Daoy (cell line): ENCODE results near the gene HCRTR2. TPM values are rescaled to one million over a fixed set of nuclear protein-coding genes. Genes with fewer than 3 reads are reported as not detected.
"Not testable (repeated sequence)": the region's sequence is repeated elsewhere in the genome, so short reads cannot be mapped to it uniquely, and the experiment has no call there.

Experiments used
- DNase-seq: peaks from one replicate; pipeline ENCODE4 v3.0.0-alpha.2; 2015; ENCODE audit warnings: low read depth
- total RNA-seq: library from RNA; depleted of rRNA; stranded (reverse); fragments of >200 nt; shearing (Covaris generic); gene quantifications from 2 replicates; pipeline ENCODE4 v1.2.3, GENCODE V29; 2014; rRNA removed

HCRTR2 gene
- not detected in 2 replicates for total RNA-seq

DNA sequence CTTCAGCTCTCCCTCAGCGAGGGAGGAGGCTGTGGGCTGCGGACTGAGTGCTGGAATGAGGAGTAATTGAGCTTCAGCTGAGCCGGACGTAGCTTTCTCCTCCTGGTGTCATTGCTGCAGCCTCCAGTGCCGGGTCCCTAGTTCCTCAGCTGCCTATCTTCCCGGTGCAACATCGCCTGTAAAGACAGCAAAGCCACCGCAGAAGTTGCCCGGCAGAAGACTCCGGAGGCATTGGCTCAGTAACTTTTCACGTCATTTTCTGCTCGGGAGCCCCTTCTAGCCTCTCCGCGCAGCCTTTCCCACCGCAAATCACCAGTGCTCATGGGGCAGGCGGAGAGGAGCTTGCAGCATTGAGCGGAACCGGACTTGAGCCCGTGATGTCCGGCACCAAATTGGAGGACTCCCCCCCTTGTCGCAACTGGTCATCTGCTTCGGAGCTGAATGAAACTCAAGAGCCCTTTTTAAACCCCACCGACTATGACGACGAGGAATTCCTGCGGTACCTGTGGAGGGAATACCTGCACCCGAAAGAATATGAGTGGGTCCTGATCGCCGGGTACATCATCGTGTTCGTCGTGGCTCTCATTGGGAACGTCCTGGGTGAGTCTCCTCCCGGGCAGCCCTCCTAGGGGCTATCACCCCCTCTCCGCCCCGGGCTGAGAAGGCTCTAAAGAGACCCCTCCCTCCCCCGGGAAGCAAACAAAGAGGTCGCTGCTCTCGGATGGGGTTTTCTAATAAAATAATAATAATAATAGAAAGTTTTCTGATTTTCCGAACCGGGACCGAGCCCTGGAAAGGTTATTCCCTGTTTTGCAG, at the start of gene HCRTR2:
Gene HCRTR2 (plus strand): TSS at position 305 of the 816 bp plus-strand sequence. CDS start 73 bp downstream, at position 378.
- no peak for DNase-seq

DNA sequence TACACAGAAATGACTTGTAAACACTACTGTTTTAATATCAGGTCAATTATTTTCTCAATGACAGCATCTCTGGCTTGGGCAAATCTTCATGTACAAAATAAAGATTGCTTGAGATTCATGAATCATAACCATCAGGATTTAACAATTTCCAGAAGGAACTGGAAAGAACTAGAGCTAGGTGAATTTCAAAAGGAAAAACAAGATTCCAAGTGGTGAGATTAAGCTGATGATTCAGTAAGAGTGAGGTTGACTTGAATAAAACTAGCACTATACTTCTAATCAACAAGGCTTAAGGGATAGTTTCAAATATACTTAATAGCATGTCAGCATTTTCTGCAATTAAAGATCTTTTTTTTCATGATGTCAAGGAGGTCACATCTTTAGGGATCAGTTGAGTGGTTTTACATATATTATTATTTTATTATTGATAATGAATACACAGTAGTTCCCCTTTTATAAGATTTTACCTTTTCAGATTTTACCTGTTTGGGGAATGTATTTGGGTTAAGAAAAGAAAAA, 43.5 kb upstream of the HCRTR2 start:
- no peak for DNase-seq

DNA sequence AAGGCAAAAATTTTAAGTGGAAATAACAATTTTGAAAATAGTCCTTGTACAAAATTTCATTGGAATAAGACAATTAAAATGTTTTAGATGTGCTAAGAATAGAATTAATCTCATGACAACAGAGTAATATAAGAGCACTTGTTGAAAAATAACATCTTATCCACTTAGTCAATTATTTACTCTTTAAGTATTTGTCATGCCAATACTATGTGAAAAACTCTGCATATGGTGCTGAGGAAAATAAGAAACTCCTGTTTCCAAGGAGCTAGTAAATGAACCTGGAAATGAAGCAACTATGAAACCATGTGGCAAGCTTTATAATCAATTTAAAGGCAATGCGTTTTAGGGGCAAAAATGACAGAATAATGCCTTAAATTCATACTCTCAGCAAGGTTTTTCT, 42.7 kb upstream of the HCRTR2 start:
- DNase-seq: no peak

DNA sequence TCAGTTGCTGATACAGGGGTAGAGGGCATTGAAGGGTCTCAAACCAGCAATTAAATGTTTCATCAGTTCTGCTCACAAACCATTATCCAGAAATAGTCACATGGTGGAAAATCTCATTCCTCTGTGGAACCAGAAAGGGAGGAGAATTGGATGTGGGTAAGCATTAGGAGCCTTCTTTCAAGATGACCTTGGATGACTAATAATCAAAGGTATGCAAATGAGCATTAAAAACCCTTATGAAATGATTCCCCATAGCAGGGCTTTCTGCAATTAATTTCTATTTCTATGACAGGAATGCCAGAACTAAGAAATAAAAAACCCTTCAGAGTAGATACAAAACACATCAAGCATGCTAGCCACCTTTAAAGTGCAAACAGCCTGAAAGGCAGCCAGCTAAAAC, 37.4 kb upstream of the HCRTR2 start:
- no peak for DNase-seq

DNA sequence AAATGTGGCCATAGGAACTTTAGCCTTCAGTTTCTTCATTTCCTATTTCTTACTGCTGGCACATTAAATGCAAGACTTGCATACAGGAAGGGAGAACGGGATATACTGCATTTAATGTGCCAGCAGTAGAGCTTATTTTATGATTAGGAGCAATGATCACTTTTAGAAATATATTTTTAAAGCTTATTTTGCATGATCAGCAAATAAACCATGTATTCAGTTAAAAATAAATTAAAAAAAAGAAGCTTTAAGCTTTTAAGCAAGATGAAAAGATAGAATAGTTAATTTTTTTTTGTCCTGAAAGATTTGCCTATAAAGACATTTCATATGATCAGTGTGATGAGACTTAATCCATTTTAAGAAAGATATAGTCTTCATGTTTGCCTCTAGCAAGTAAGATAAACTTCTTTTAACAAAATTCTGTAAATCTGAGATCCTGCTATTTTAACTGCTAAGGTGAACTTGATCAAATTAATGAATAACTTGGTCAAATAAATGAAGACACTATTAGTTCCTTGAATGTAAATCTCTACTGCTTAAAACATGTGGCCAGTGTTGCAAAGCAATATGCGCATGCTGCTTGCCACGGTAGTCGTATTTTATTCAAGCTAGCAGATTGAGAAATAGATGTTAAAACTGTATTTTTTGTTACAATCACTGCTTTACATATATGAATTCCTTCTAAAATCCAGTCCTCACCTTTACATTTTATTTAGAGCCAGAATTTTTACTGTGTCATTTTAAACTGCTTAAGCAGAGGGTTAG, 36.2 kb upstream of the HCRTR2 start:
- DNase-seq: no peak

DNA sequence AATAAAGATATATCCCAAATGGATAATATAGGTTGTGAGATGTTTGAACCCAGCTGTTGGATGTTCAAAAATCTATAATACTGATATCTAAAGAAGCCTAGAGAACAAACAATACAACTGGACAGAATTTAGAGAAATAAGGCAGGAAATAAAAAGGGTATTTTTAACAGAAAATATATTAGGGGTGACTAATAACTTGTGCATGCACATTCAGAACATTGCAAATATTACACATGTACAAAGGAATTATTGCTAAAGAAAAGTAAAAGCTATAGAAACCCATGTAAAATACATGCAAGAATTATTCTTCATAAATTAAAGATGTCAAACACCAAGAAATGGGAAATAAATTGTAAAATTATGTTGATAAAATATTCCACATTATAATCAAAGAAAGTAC, 32.7 kb upstream of the HCRTR2 start:
- DNase-seq: no peak

DNA sequence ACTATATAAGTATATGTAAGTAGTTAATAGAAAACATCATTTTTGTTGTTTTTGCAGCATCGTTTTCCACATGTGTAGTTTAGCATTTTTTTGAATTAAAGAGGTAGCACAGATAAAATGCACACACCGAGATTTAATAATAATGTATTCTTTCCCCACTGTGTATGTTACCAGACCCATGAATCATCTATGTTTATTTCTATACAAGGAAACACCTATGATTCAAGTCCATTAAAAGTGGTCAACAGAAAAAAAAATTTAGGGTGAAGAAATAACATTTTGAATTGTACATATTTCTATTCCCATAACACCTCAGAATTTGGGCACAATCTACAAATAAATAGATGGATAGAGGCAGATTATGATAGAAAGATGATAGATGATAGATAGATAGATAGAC, 31.7 kb upstream of the HCRTR2 start:
- no peak for DNase-seq

DNA sequence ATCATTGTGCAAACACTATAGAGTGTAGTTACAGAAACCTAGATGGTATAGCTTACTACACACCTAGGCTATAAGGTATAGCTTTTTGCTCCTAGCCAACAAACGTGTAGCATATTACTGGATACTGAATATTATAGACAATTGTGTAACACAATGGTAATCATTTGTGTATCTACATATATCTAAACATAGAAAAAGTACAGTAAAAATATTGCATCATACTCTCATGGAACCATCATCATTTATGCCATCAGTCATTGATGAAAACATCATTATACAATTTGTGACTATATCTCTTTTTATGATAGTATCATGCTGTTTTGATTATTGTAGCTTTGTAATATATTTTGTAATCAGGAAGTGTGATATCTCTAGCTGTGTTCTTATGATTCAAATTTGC, 21.0 kb upstream of the HCRTR2 start:
- no peak for DNase-seq

DNA sequence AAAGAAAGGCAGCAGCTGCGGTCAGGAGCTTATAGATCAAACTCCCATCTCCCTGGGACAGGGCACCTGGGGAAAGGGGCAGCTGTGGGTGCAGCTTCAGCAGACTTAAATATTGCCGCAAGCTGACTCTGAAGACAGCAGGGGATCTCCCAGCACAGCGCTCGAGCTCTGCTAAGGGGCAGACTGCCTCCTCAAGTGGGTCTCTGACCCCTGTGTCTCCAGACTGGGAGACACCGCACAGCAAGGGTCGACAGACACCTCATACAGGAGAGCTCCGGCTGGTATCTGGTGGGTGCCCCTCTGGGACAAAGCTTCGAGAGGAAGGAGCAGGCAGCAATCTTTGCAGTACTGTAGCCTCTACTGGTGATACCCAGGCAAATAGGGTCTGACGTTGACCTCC, 15.5 kb upstream of the HCRTR2 start:
- DNase-seq: not testable (repeated sequence)

DNA sequence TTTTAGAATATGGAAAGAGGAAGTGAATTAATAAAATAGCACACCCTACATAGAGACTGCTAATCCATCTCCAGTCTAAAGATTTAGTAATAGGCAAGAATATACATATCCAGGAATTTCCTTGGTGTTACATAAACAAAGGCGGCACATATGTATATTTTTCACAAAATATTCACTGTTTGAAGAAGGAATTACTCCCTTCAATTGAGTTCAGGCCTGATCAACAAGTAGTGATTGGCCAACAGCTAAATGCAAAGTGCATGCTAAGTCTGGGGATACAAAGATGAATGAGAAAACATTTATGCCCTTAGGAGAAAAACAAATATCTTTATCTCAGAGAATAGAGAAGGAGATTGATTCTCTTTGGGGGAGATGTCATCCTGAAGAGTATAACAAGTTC, 6.5 kb upstream of the HCRTR2 start:
- no peak for DNase-seq

DNA sequence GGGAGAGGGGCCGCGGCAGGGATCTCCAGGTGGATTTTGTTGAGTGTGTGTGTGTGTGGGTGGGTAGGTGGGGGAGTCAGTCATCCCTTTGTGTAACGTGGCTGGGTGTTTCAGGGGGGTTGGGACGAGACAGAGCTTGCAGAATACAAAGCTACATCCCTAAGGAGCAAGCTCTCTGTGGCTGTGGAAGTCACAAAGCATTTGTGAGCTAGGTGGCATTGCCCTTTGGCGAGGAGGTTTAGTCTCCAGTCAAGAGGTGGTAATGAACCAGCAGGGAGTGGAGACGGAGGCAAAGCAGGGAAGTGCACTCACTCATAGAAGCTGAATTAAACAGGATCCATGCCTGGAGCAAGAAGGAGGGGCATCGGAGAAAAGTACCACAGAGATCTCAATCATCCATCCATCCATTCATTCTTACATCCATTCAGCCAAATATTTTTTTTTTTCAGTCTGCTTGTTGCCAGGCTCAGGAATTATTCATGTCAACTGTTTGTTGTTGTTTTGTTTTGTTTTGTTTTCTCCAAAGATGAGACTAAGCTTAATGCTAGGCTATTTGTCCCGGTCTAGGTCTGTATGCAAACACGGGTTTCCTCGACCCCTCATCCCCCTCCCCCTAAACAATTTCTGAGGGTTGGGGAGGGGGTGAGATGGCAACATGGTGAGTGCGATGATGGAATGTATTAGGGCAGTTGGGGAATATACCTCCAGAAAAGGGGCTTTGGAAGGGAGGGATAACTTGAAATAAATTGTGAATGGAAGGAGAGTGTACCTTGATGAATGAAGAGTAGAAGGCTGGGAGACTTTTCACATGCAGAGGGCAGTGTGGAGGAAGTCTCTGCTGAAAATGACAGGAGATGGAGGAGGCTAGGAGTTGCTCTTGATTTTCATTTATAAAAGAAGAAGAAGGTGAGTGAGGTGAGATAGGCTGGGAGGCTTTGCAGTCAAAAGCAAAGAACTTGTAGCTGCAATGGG, 1.0 kb downstream of the HCRTR2 start:
- no peak for DNase-seq

DNA sequence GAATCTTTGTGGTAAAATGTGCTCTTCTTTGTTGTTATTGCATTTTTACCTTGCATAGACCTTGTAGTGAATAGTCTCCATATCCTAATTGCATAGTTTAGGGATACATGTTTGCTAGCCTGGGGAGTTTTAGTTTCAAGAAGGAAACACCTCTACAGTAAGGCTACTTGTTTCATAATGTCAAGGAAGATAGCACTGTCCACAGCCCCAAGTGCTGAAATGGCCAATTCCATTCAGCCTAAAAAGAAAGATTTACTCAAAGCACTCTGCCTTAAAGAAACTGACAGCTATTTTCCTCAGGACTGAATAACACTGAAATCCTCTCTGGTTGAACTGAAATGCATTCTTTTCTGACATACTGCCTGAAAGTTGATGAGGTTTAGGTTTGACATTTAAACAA, 2.6 kb downstream of the HCRTR2 start:
- no peak for DNase-seq

DNA sequence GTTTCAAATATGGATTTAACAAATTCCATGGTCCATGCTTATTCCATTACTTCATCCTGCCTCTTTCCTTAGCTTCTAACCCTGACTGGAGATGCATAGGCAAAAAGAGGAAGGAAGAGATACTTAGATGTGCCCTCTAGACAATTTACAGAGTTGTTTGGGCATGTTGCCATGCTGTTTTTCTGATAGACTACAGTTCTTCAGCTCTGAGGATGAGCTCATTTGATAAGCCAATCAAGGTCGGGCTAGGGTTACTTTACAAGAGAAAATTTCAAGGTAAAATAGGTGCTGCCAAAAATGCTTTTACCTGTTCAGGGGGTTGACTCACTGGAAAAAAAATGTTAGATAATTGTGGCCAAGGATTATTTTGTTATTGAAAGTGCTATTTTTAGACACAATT, 5.9 kb downstream of the HCRTR2 start:
- no peak for DNase-seq

DNA sequence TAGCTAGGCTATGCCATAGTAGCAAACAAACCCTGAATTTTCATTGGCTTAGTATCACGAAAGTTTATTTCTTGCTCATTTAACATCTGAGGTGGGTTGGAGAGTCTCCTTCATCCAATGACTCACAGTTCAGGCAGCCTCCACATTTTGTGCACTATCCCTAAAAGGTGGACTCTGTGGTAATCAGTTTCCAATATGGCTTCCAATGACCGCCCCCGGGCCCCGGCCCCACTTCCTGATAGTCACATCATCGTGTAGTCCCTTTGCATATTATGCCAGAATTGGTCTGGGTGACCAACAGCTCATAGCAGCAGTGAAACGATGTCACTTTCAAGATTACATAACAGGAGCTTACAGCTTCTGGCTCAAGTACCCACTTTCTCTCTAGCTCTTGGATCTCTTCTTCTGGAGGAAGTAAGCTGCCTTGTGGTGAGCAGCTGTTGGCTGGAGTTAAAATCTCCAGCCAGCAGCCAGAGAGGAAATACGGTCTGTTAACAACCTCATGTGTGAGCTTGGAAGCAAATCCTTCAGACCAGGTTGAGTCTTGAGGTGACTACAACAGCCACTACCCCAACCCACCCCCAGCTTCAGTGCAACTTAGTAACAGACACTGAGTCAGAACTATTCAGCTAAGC, 7.8 kb downstream of the HCRTR2 start:
- no peak for DNase-seq

DNA sequence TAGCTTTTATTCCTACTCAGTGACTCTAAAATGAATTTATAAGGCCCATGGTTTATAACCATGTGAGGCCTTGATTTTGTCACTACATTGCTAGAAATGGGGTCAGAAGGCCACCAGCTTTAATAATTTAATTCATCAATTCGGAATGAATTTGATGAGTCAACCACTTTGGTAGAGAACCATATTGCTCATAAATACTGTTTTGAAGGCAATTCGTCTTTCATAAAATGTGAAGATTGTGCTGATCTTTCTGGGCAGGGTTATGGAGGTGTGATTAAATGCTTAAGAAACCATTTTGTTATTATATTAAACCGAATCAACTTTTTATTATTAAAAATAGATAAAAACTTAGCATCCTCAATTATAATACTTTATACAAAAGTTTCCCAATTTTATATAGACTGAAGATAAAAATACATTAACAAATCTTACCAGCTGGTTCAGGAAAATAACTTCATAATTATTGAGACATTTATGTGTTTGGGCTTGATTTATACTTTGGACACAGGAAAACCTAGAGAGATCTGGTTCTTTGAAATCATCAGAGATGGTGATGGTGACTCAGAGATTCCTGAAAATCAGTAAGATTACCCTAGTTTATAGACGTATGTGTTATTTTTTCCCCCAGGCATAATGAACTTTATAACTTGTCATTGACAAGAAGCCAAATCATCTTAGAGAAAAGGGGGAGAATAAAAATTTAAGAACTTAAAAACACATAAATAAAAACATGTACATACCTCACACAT, 10.6 kb downstream of the HCRTR2 start:
- no peak for DNase-seq

DNA sequence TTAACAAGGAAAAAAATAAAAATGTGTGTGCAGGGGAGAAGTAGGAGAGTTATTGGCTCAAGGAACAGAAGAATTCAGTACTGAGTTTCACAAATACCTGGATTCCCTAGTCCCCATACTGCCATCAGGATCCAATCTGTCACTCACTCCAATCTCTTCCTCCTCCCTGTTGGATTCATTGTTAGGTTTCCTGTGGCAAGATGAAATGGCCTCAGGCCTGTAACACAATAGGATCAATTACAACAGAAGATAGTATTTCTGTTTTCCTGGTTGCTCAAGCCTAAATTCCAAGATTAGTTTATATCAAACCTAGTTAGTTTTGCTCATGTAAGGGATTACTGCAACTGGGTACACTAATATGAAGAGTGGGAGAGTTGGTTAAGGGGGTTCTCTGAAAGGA, 24.4 kb downstream of the HCRTR2 start:
- no peak for DNase-seq

DNA sequence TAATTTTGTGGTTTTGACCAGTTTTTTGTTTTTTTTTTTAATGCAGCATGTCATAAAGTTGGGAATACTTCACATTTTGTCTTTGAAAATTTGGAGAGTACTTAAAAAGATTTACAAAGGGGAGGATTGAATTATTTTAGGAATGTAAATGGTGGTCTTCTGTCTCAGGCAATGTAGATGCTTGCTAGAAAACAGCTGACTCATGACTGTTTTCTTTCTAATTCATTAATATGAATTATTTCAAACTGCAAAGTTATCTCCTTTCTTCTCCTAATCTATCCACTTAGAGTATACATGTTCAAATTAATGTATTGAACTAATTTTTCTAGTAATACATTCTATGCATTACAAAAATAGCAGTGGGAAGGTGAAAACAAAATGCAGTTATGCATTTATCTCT, 24.9 kb downstream of the HCRTR2 start:
- DNase-seq: no peak

DNA sequence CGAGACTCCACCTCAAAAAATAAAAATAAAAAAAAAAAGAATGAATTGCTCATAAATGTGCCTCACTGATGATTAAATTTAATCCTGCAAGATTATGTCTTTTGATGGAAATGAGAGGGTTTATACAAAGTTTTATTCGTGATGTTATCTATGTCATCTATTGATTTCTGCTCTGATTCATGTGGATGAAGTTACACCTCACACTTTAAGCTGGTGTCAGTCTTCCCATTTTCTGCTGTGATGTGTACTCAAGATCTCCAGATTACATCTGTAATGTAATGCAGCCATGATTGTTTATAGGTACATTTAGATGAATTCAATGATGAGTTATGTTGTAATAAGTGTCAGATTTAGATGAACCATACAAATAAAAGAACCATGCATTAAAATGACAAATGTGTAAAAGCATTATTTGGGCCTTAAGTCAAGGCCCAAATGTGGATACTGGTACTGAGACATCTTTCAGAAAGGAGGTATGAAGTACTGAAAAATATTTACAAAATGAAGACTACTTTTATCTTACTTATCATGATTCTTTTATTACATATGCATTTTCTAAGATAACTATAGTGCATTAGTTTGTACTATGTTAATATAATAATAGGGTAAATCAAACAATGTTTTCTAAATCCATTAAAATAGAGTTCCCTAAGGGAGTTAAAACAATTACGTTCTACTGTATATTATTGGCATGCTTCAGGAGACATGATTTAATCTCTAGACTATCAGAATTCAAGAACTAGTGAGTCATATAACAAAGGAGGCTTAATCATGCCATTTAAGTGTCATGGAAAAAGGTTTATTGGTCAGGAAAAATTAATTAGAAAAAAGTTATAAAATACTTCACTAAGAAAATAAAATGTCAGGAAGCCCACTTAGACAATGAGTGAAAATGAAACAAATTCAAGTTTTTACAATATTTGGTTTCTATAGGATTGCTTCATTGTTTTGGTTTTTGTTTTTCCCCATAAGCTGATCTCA, 34.5 kb downstream of the HCRTR2 start:
- no peak for DNase-seq

DNA sequence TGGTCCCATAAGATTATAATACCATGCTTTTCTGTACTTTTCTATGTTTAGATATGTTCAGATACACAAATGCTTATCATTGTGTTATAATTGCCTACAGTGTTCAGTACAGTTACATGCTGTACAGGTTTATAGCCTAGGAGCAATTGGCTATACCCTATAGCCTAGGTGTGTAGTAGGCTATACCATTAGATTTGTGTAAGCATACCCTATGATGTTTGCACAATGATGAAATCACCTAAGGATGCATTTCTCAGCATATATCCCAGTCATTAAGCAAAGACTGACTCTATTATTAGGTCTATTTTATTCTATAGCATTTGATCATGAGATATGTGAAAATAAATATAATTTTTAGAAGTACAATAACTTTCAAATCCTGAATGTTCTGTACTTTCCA, 36.6 kb downstream of the HCRTR2 start:
- no peak for DNase-seq
